GM18508 (cell line): Measurements from ENCODE around the gene PYGO2.
A peak's percentile ranks its signal among the peaks of the same experiment; 100 is the strongest.
"Not testable (repeated sequence)": the region's sequence is repeated elsewhere in the genome, so short reads cannot be mapped to it uniquely, and the experiment has no call there.

Experiments used
- ATAC-seq: cut with Tn5 transposase; IDR thresholded peaks from one replicate; pipeline ENCODE4 v1.9.1; 2021; ENCODE audit warnings: moderate number of reproducible peaks; ENCODE audit not compliant: insufficient read depth, unreplicated experiment

Gene PYGO2

GRCh38 chr1:154983776-154984466 lies 22.3 kb upstream of the PYGO2 start:
- ATAC-seq, result no peak

- ATAC-seq, result peak; percentile 91
Observed at GRCh38 chr1:154982897-154983648, 21.5 kb upstream of the PYGO2 start, which contains the start of gene FLAD1. FLAD1 (plus strand) TSS chr1:154983344; CDS start chr1:154983695, 351 bp downstream.

GRCh38 chr1:154982341-154982740 lies 20.8 kb upstream of the PYGO2 start:
- no peak for ATAC-seq

GRCh38 chr1:154978360-154978759 lies 16.8 kb upstream of the PYGO2 start:
- ATAC-seq, result no peak

GRCh38 chr1:154977762-154978161 lies 16.2 kb upstream of the PYGO2 start:
- ATAC-seq, result not testable (repeated sequence)

- ATAC-seq, result no peak
Observed at GRCh38 chr1:154975409-154976059, 14.0 kb upstream of the PYGO2 start.

- peak; percentile 28 for ATAC-seq
Observed at GRCh38 chr1:154974808-154975408, 13.3 kb upstream of the PYGO2 start.

- ATAC-seq, result peak; percentile 72
Observed at GRCh38 chr1:154974102-154974807, 12.7 kb upstream of the PYGO2 start, which contains the start of gene CKS1B. CKS1B (plus strand) TSS chr1:154974681; CDS start chr1:154974746, 65 bp downstream.

GRCh38 chr1:154973344-154974101 lies 11.9 kb upstream of the PYGO2 start:
- ATAC-seq, result no peak

- no peak for ATAC-seq
Observed at GRCh38 chr1:154972517-154973343, 11.1 kb upstream of the PYGO2 start.

GRCh38 chr1:154972213-154972516 lies 10.6 kb upstream of the PYGO2 start:
- ATAC-seq, result no peak

- no peak for ATAC-seq
Observed at GRCh38 chr1:154971341-154971998, 9.9 kb upstream of the PYGO2 start.

GRCh38 chr1:154970631-154971340 lies 9.2 kb upstream of the PYGO2 start, which contains the start of gene SHC1:
SHC1 (minus strand) TSS chr1:154970747; CDS start chr1:154970526, 221 bp downstream.
- no peak for ATAC-seq

- no peak for ATAC-seq
Observed at GRCh38 chr1:154969860-154970452, 8.4 kb upstream of the PYGO2 start.

GRCh38 chr1:154969246-154969645 lies 7.7 kb upstream of the PYGO2 start:
- ATAC-seq, result no peak

- ATAC-seq, result no peak
Observed at GRCh38 chr1:154968731-154969130, 7.1 kb upstream of the PYGO2 start.

GRCh38 chr1:154967331-154967950 lies 5.9 kb upstream of the PYGO2 start:
- ATAC-seq, result no peak
